K562 (cell line): Measurements from ENCODE around the gene OSCP1. TPM values are rescaled to one million over a fixed set of nuclear protein-coding genes. Genes with fewer than 3 reads are reported as not detected.

Experiments used
- ASH1L ChIP-seq: fragments of 450-650 bp; IDR thresholded peaks from 2 replicates; pipeline ENCODE4 v1.6.1; 2018; ENCODE audit warnings: borderline replicate concordance, mild to moderate bottlenecking, low read depth; ENCODE audit not compliant: partially characterized antibody
- ATF7 ChIP-seq: fragments of 450-650 bp; IDR thresholded peaks from 2 replicates; pipeline ENCODE4 v1.7.1; 2014; ENCODE audit warnings: mild to moderate bottlenecking, moderate library complexity
- CAMTA2 ChIP-seq: fragments of 250-450 bp; sonication (Bioruptor Pico); conservative IDR thresholded peaks from 2 replicates; pipeline ENCODE4 v1.5.1; 2022
- CUX1 ChIP-seq: fragments of 200-800 bp; sonication (Bioruptor generic); IDR thresholded peaks from 2 replicates; pipeline ENCODE4 v1.6.1; 2016; ENCODE audit warnings: missing genetic modification characterization, missing compliant biosample characterization
- CXXC5 ChIP-seq: fragments of 250-450 bp; sonication (Bioruptor Pico); IDR thresholded peaks from 2 replicates; pipeline ENCODE4 v1.8.0; 2022; ENCODE audit warnings: inconsistent platforms, mild to moderate bottlenecking, moderate library complexity
- DACH1 ChIP-seq: fragments of 450-650 bp; IDR thresholded peaks from 2 replicates; pipeline ENCODE4 v1.6.1; 2018; ENCODE audit not compliant: partially characterized antibody
- EP400 ChIP-seq: fragments of 450-650 bp; IDR thresholded peaks from 2 replicates; pipeline ENCODE4 v1.6.1; 2017; ENCODE audit warnings: antibody characterized with exemption, mild to moderate bottlenecking, moderate library complexity
- ETV6 ChIP-seq, 3 experiments: fragments of 150-350 bp in 1 of 3; sonication (generic) in 1 of 3; formaldehyde crosslinking in 1 of 3; IDR thresholded peaks; 2 replicates each; pipeline versions ENCODE4 v1.6.1 to v1.8.0; 2014 to 2022; ENCODE audit warnings: borderline replicate concordance in 2 of 3, low read depth in 2 of 3, antibody characterized with exemption in 1 of 3, low read length in 1 of 3, mild to moderate bottlenecking in 1 of 3, missing genetic modification reagents in 1 of 3
- GATAD2A ChIP-seq: fragments of 450-650 bp; IDR thresholded peaks from 2 replicates; pipeline ENCODE4 v1.6.1; 2017
- KDM2B ChIP-seq: fragments of 250-450 bp; sonication (Bioruptor Pico); IDR thresholded peaks from 2 replicates; pipeline ENCODE4 v1.8.0; 2021; ENCODE audit warnings: mild to moderate bottlenecking, moderate library complexity
- LCOR ChIP-seq: sonication (generic); formaldehyde crosslinking; IDR thresholded peaks from 2 replicates; pipeline ENCODE4 v1.8.0; 2022; ENCODE audit warnings: mild to moderate bottlenecking, missing genetic modification reagents
- MAFF ChIP-seq: IDR thresholded peaks from 2 replicates; pipeline ENCODE4 v1.6.1; 2012; ENCODE audit warnings: low read length, improper control_type of control experiment
- MECOM ChIP-seq: fragments of 250-450 bp; sonication (Bioruptor Pico); IDR thresholded peaks from 2 replicates; pipeline ENCODE4 v1.8.0; 2022; ENCODE audit warnings: inconsistent platforms
- PREB ChIP-seq: sonication (generic); formaldehyde crosslinking; IDR thresholded peaks from 2 replicates; pipeline ENCODE4 v1.8.1; 2023; ENCODE audit warnings: mild to moderate bottlenecking, missing genetic modification reagents
- TAF9B ChIP-seq: fragments of 450-650 bp; IDR thresholded peaks from 2 replicates; pipeline ENCODE4 v1.6.1; 2018; ENCODE audit warnings: mild to moderate bottlenecking; ENCODE audit not compliant: partially characterized antibody
- TARDBP ChIP-seq: fragments of 450-650 bp; IDR thresholded peaks from 2 replicates; pipeline ENCODE4 v1.6.1; 2016
- THRB ChIP-seq: fragments of 450-650 bp; formaldehyde crosslinking; conservative IDR thresholded peaks from 2 replicates; pipeline ENCODE4 v1.4.0; 2022; ENCODE audit warnings: mild to moderate bottlenecking, missing genetic modification characterization
- YBX1 ChIP-seq: fragments of 450-650 bp; IDR thresholded peaks from 2 replicates; pipeline ENCODE4 v1.7.1; 2016; ENCODE audit warnings: mild to moderate bottlenecking
- ZBTB33 ChIP-seq: sonication (generic); formaldehyde crosslinking; IDR thresholded peaks from 2 replicates; pipeline ENCODE4 v1.8.1; 2023; ENCODE audit warnings: mild to moderate bottlenecking, missing genetic modification reagents
- ZNF668 ChIP-seq: fragments of 250-450 bp; sonication (Bioruptor Pico); IDR thresholded peaks from 2 replicates; pipeline ENCODE4 v1.8.0; 2022; ENCODE audit warnings: mild to moderate bottlenecking, inconsistent platforms
- ZNF699 ChIP-seq: fragments of 250-450 bp; sonication (Bioruptor Pico); IDR thresholded peaks from 2 replicates; pipeline ENCODE4 v1.8.0; 2021; ENCODE audit warnings: mild to moderate bottlenecking, moderate library complexity; ENCODE audit not compliant: insufficient replicate concordance
- polyA plus RNA-seq, 8 experiments: library from polyadenylated mRNA; depleted of rRNA in 4 of 8; stranded (reverse) in 5 of 8; unstranded in 3 of 8; fragments of >200 nt; fragmentation: Nextera tagmentation in 2 of 8; fragmentation: Illumina TruSeq in 1 of 8; extraction: Ambion mirVana in 2 of 8; extraction: Trizol in 1 of 8; gene quantifications; 2 replicates each; pipeline versions ENCODE4 v1.2.1 to v1.2.3, GENCODE V29; 2011 to 2014; ENCODE audit warnings: inconsistent platforms in 1 of 8, missing spikeins in 1 of 8
- total RNA-seq, 7 experiments: library from RNA; depleted of rRNA in 6 of 7; stranded (reverse); fragments of >200 nt in 6 of 7; fragmentation: Illumina TruSeq in 2 of 7; extraction: Trizol in 2 of 7; gene quantifications; 2 replicates each; pipeline versions ENCODE4 v1.2.1 to v1.2.3, GENCODE V29; 2011 to 2021; ENCODE audit warnings: low replicate concordance in 1 of 7

Gene OSCP1
- total and polyA plus RNA-seq, 9 of the 15 experiments (the other 6 are each of a cell fraction or from before 2014, with no cell fraction given), result 0.15 to 0.40 (median 0.33) TPM; not detected in 5

- TF ChIP-seq YBX1 (no peak), ETV6 (IDR thresholded peaks at IDR 0.05; ENCODE audit: borderline replicate concordance in 1 of 2, low read depth in 2 of 2, low read length in 1 of 2) (no peak), ETV6 (CRISPR knock-in tag; IDR thresholded peaks at IDR 0.05; ENCODE audit: borderline replicate concordance) (no peak), KDM2B (CRISPR knock-in tag) (no peak), TARDBP (no peak), GATAD2A (no peak), PREB (CRISPR knock-in tag) (no peak), ATF7 (no peak; the same call in 1 of the 2 replicates), CAMTA2 (CRISPR knock-in tag) (no peak), ASH1L (no peak), LCOR (CRISPR knock-in tag) (peak; percentile 54; the same call in 1 of the 2 replicates), MECOM (CRISPR knock-in tag) (no peak), EP400 (no peak), ZNF668 (CRISPR knock-in tag) (no peak), MAFF (no peak), THRB (CRISPR knock-in tag) (no peak), CUX1 (no peak), DACH1 (no peak), TAF9B (no peak), ZBTB33 (no peak), CXXC5 (peak; percentile 63), ZNF699 (CRISPR knock-in tag) (no peak)
Observed at GRCh38 chr1:36492491-36492890, 42.2 kb upstream of the OSCP1 start (continued).
